Left hindlimb (tissue), 1 donor: ENCODE results near the gene DNAI1.
"Not testable (repeated sequence)": the region's sequence is repeated elsewhere in the genome, so short reads cannot be mapped to it uniquely, and the experiment has no call there.

Experiments used
- DNase-seq: peaks from one replicate; pipeline ENCODE4 v3.0.0-alpha.2; 2018

The DNAI1 gene

GRCh38 chr9:34458013-34458958 is at the start of gene DNAI1, which contains the start of gene FAM219A:
Gene DNAI1 (plus strand): TSS chr9:34458805. CDS start chr9:34459006, 201 bp downstream.
Gene FAM219A (minus strand): TSS chr9:34458570. CDS start chr9:34458263, 307 bp downstream.
- DNase-seq, result peak; percentile 99

- no peak for DNase-seq
Observed at GRCh38 chr9:34409154-34409553, 49.5 kb upstream of the DNAI1 start.

- no peak for DNase-seq
Observed at GRCh38 chr9:34412336-34412735, 46.3 kb upstream of the DNAI1 start.

- DNase-seq, result peak; percentile 57
Observed at GRCh38 chr9:34413231-34413852, 45.3 kb upstream of the DNAI1 start.

- no peak for DNase-seq
Observed at GRCh38 chr9:34417734-34418133, 40.9 kb upstream of the DNAI1 start.

- DNase-seq, result no peak
Observed at GRCh38 chr9:34419716-34420504, 38.7 kb upstream of the DNAI1 start.

- no peak for DNase-seq
Observed at GRCh38 chr9:34426347-34427074, 32.1 kb upstream of the DNAI1 start.

- no peak for DNase-seq
Observed at GRCh38 chr9:34428325-34428958, 30.2 kb upstream of the DNAI1 start.

- DNase-seq, result peak; percentile 68
Observed at GRCh38 chr9:34430843-34431437, 27.7 kb upstream of the DNAI1 start.

- DNase-seq, result no peak
Observed at GRCh38 chr9:34431667-34432066, 26.9 kb upstream of the DNAI1 start.

GRCh38 chr9:34437006-34437925 is 21.3 kb upstream of the DNAI1 start:
- DNase-seq, result no peak

GRCh38 chr9:34437926-34438307 is 20.7 kb upstream of the DNAI1 start:
- not testable (repeated sequence) for DNase-seq

GRCh38 chr9:34438465-34438864 is 20.1 kb upstream of the DNAI1 start:
- DNase-seq, result not testable (repeated sequence)

- DNase-seq, result no peak
Observed at GRCh38 chr9:34440017-34440416, 18.6 kb upstream of the DNAI1 start.

- DNase-seq, result no peak
Observed at GRCh38 chr9:34442770-34443169, 15.8 kb upstream of the DNAI1 start.

GRCh38 chr9:34443533-34443932 is 15.1 kb upstream of the DNAI1 start:
- no peak for DNase-seq

- DNase-seq, result no peak
Observed at GRCh38 chr9:34443976-34444375, 14.6 kb upstream of the DNAI1 start.

GRCh38 chr9:34446468-34446891 is 12.1 kb upstream of the DNAI1 start:
- DNase-seq, result no peak

GRCh38 chr9:34446951-34447350 is 11.7 kb upstream of the DNAI1 start:
- no peak for DNase-seq

- DNase-seq, result no peak
Observed at GRCh38 chr9:34450644-34451043, 8.0 kb upstream of the DNAI1 start.
